Mesodermal cell (in vitro differentiated cells): Measurements from ENCODE around the gene CD63.

Experiments
- H3K27ac ChIP-seq: 2 replicates; pipeline ENCODE4 v1.7.0; 2013; ENCODE audit warnings: mild to moderate bottlenecking, low read depth, low read length, moderate library complexity; ENCODE audit not compliant: severe bottlenecking
- H3K36me3 ChIP-seq: 2 replicates; pipeline ENCODE4 v1.7.1; 2013; ENCODE audit warnings: mild to moderate bottlenecking, low read length, moderate library complexity; ENCODE audit not compliant: control insufficient read depth, insufficient read depth
- H3K4me1 ChIP-seq: one replicate; pipeline ENCODE4 v1.7.1; 2013; ENCODE audit warnings: mild to moderate bottlenecking, low read length; ENCODE audit not compliant: insufficient read depth, control insufficient read depth, poor library complexity, severe bottlenecking
- H3K4me3 ChIP-seq: 2 replicates; pipeline ENCODE4 v1.7.0; 2013; ENCODE audit warnings: low read length, control low read depth, mild to moderate bottlenecking; ENCODE audit not compliant: insufficient read depth, poor library complexity, severe bottlenecking; ENCODE audit errors: extremely low read depth
- H3K9me3 ChIP-seq: 2 replicates; pipeline ENCODE4 v1.7.1; 2013; ENCODE audit warnings: mild to moderate bottlenecking, low read length, moderate library complexity; ENCODE audit not compliant: control insufficient read depth
- WGBS, 2 experiments: methylation state at CpG; one replicate each; pipeline ENCODE4 v1.1.5; 2013; ENCODE audit warnings: missing lambda C conversion rate in 2 of 2; ENCODE audit not compliant: insufficient coverage in 2 of 2; 5-methylcytosine and 5-hydroxymethylcytosine counted together

The CD63 gene

GRCh38 chr12:55695349-55695748 lies 33.5 kb downstream of the CD63 start:
- H3K4me1 ChIP-seq = no peaks in the 10 kb centered on the region
- H3K27ac ChIP-seq = no peak overlapping the region
- peaks cover 10% of the 10 kb centered on the region for H3K36me3 ChIP-seq
- H3K4me3 ChIP-seq = no peak overlapping the region
- 100% methylated on average over 1 of the region's 7 CpGs; no CpG with 5 or more reads in 1 of the 2 experiments for WGBS, 2 experiments
- H3K9me3 ChIP-seq = no peaks in the 10 kb centered on the region

GRCh38 chr12:55694651-55695050 lies 34.2 kb downstream of the CD63 start:
- Histone ChIP-seq H3K4me1 (no peaks in the 10 kb centered on the region), H3K27ac (no peak overlapping the region), H3K4me3 (no peak overlapping the region), H3K9me3 (no peaks in the 10 kb centered on the region), H3K36me3 (peaks cover 10% of the 10 kb centered on the region)
- WGBS, 2 experiments = 87 to 93% methylated on average over 3 to 4 of the region's 4 CpGs

GRCh38 chr12:55694188-55694515 lies 34.7 kb downstream of the CD63 start:
- H3K9me3 ChIP-seq = no peaks in the 10 kb centered on the region
- no peaks in the 10 kb centered on the region for H3K4me1 ChIP-seq
- no peak overlapping the region for H3K27ac ChIP-seq
- 84 to 93% methylated on average over 4 of the region's 7 CpGs for WGBS, 2 experiments
- H3K4me3 ChIP-seq = no peak overlapping the region
- peaks cover 10% of the 10 kb centered on the region for H3K36me3 ChIP-seq

GRCh38 chr12:55693323-55694187 lies 35.3 kb downstream of the CD63 start:
- Histone ChIP-seq H3K4me1 (no peaks in the 10 kb centered on the region), H3K9me3 (no peaks in the 10 kb centered on the region), H3K27ac (no peak overlapping the region), H3K36me3 (peaks cover 10% of the 10 kb centered on the region), H3K4me3 (no peak overlapping the region)
- WGBS, 2 experiments = 88 to 100% methylated on average over 1 to 2 of the region's 7 CpGs

GRCh38 chr12:55692631-55693322 lies 36.0 kb downstream of the CD63 start:
- no peak overlapping the region for H3K27ac ChIP-seq
- H3K4me3 ChIP-seq = no peak overlapping the region
- H3K4me1 ChIP-seq = no peaks in the 10 kb centered on the region
- peaks cover 12% of the 10 kb centered on the region for H3K36me3 ChIP-seq
- WGBS, 2 experiments = 92 to 95% methylated on average over 8 to 9 of the region's 12 CpGs
- H3K9me3 ChIP-seq = no peaks in the 10 kb centered on the region

- Histone ChIP-seq H3K4me3 (no peak overlapping the region), H3K27ac (no peak overlapping the region), H3K9me3 (no peaks in the 10 kb centered on the region), H3K4me1 (no peaks in the 10 kb centered on the region), H3K36me3 (peaks cover 12% of the 10 kb centered on the region)
- WGBS, 2 experiments = 89 to 92% methylated on average over 11 to 12 of the region's 16 CpGs
Measured at GRCh38 chr12:55688716-55689655, 39.8 kb downstream of the CD63 start.

GRCh38 chr12:55687746-55688145 lies 41.1 kb downstream of the CD63 start:
- H3K4me1 ChIP-seq = no peaks in the 10 kb centered on the region
- peaks cover 12% of the 10 kb centered on the region for H3K36me3 ChIP-seq
- no peaks in the 10 kb centered on the region for H3K9me3 ChIP-seq
- H3K4me3 ChIP-seq = no peak overlapping the region
- no peak overlapping the region for H3K27ac ChIP-seq

GRCh38 chr12:55686366-55687010 lies 42.3 kb downstream of the CD63 start:
- H3K36me3 ChIP-seq = peaks cover 9% of the 10 kb centered on the region
- no peak overlapping the region for H3K27ac ChIP-seq
- no peak overlapping the region for H3K4me3 ChIP-seq
- H3K9me3 ChIP-seq = no peaks in the 10 kb centered on the region
- H3K4me1 ChIP-seq = peaks cover 4% of the 10 kb centered on the region
- 89 to 92% methylated on average over 9 of the region's 9 CpGs for WGBS, 2 experiments

- Histone ChIP-seq H3K4me1 (peaks cover 8% of the 10 kb centered on the region), H3K27ac (no peak overlapping the region), H3K4me3 (no peak overlapping the region), H3K36me3 (peaks cover 9% of the 10 kb centered on the region), H3K9me3 (no peaks in the 10 kb centered on the region)
- WGBS, 2 experiments = 89 to 93% methylated on average over 5 of the region's 5 CpGs
Measured at GRCh38 chr12:55685671-55686070, 43.1 kb downstream of the CD63 start.

GRCh38 chr12:55684761-55685370 lies 43.9 kb downstream of the CD63 start:
- no peak overlapping the region for H3K4me3 ChIP-seq
- H3K9me3 ChIP-seq = no peaks in the 10 kb centered on the region
- H3K4me1 ChIP-seq = peaks cover 8% of the 10 kb centered on the region
- H3K27ac ChIP-seq = no peak overlapping the region
- H3K36me3 ChIP-seq = peaks cover 9% of the 10 kb centered on the region
- WGBS, 2 experiments = 95 to 96% methylated on average over 7 to 12 of the region's 20 CpGs
